Stimulated activated CD8-positive, alpha-beta memory T cell treated with anti-CD3 and anti-CD28 coated beads, Interleukin-2, amount 100 ng/mL, for 1 hour (primary cell): ENCODE results near the gene ZC2HC1B.
"Not testable (repeated sequence)": the region's sequence is repeated elsewhere in the genome, so short reads cannot be mapped to it uniquely, and the experiment has no call there.

ENCODE experiments used
- DNase-seq, 2 donors: peaks; one replicate each; pipeline ENCODE4 v3.0.0-alpha.2; 2020; ENCODE audit warnings: low read depth in 2 of 2

Gene ZC2HC1B, protein sequence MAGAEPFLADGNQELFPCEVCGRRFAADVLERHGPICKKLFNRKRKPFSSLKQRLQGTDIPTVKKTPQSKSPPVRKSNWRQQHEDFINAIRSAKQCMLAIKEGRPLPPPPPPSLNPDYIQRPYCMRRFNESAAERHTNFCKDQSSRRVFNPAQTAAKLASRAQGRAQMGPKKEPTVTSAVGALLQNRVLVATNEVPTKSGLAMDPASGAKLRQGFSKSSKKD

DNA sequence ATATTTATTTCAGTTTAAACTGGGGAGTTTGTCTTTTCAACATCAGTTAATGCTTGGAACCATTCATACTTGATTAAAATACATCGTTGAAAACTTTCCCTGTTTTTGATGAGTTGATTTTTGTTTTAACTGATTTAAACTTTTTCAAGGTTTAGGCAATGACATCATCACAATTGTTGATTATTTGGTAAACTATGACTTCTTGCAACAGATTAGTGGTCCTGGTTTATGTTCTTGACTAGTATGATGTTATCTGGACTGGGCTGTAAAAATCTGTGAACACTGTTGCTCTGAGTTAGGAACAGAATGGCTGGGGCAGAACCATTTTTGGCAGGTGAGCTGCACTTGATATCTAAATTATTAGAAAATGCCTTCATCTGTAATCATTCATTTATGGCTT lies at the start of gene ZC2HC1B:
Gene ZC2HC1B, plus strand, starts transcription at position 241 of the 400 bp plus-strand sequence. Its CDS starts 66 bp downstream, at position 307.
- no peak for DNase-seq

DNA sequence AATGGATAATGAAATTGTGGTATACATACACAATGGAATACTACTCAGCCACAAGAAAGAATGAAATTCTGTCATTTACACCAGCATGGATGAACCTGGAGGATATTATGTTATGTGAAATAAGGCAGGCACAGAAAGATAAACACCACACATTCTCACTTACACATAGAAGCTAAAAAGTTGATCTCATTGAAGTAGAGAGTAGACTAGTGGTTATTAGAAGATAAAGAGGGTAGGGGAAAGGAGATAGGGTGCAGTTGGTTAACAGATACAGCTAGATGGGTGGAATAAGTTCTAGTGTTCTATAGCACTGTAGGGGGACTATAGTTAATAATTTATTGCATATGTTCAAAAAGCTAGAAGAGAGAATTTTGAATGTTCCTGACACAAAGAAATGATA lies 46.7 kb upstream of the ZC2HC1B start:
- DNase-seq, result no peak

DNA sequence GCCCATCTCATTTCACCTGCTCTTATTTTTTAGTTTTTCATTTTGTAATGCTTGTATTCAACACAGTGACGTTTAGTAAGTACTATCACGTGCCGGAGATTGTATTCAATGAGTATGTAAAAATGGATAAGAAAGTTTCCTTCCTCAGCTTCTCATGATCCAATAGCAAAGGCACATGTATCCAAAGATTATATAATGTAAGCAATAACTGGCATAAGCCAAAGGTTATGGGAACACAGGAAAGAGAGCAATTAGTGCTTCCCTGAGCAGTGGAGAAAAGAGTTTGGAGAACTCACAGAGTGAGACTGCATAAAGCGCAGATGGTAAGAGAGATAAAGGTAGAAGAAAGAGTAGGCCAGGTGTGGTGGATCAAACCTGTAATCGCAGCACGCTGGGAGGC lies 42.9 kb upstream of the ZC2HC1B start:
- DNase-seq, result no peak

DNA sequence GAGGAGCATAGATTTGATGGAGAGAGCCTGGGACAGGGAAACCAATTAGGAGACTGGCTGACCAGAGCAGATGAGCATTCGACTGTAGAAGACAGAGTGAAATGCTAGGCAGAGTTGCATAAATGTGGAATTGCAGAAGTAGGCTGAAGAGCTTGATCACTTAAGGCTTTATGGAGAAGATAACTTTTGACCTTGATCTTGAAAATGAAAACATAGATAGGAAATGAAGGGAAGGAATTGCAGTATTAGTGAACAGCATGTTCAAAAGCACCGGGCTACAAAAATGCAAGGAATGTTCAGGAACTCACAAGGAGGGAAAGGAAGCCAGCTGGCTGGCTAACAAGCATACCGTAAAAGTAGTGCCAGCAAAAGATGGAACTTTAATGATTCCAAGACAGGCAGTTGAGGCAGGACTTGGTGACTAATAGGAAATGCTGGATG lies 41.7 kb upstream of the ZC2HC1B start:
- DNase-seq, result no peak

DNA sequence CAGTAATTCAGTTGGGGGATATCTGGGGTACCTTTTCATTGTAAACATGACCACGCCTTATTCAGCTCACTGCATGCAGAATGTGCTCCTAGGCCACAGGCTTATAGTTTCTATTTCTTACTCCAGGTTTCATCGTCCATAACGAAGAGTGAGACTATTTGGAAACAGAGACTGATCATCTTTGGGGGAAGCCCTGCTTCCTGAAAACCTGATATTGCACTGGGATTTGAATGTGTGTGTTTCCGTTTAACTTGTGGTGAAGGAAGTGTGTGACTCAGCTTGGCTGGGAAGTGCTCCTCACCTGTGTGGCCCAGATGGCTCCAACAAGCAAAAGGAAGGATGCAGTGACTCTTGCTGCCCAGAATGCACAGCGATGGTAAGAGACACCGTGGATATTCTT lies 40.7 kb upstream of the ZC2HC1B start:
- DNase-seq, result no peak

DNA sequence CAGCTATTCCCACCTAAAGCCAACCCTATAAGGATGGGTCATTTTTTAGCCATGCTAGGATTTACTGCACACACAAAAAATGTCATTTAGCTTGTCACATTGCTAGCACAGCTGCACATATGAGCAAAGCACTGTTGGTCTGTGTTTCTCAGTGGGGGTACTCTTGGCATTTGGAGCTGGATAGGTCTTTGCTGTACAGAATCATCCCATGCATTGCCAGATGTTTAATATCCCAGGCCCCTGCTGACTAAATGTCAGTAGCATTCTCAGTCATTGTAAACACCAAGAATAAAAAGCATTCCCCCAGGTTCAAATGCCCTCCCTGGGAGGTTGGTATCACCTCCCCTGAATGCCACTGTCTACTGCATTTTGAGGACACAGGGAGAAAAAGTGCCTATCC lies 35.7 kb upstream of the ZC2HC1B start:
- DNase-seq, result no peak

DNA sequence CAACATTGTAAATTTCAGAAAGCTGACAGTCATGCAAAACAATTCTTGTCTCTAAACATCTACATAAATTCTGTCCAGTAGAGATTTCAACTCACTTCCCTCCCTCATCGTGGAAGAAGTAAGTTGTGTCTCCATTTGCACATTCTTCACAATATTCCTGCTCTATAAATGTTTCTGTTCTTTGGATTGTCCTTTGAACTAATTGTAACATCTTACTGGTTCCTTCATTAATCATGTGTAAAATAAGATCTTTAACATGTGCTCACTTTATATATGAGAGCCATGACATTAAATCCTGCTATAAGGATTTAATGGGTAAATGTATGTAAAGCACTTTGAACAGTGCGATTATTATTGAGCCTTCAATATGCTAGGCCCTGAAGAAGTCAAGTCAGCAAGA lies 28.1 kb upstream of the ZC2HC1B start:
- no peak for DNase-seq

DNA sequence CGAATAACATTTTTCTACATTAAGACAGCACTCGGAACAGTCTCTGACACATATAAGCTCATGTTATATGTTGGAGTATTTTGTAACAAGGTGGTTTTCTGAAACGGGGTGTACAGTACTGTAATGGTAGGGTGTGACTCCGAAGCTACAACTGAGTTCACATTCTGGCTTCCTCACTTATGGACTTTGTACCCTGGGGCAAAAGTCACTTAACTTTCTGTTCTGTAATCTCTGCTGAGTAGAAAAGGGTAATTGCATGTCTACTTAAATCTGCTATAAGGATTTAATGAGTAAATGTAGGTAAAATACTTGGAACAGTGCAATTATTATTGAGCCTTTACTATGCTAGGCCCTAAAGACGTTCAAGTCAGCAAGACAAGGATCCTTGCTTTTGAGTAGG lies 25.9 kb upstream of the ZC2HC1B start:
- DNase-seq, result no peak

DNA sequence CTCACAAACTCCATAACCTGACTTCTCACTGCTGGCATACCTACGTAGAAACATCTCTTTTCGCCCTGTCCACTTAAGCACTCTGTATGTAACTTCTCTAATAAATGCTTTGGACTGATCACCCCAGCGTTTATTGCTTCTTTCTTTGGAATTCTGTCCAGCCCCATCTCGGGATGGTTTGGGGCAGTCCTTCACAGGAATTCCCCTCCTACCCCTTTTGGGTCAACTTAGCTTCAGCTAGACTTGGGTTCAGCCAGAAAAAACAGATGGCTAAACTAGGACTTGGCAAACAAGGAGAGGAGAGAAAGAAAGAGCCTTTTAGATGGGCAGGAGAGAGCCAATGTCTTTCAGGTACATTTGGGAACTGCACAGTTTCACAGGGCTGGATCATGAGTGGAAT lies 25.1 kb upstream of the ZC2HC1B start:
- DNase-seq, result no peak

DNA sequence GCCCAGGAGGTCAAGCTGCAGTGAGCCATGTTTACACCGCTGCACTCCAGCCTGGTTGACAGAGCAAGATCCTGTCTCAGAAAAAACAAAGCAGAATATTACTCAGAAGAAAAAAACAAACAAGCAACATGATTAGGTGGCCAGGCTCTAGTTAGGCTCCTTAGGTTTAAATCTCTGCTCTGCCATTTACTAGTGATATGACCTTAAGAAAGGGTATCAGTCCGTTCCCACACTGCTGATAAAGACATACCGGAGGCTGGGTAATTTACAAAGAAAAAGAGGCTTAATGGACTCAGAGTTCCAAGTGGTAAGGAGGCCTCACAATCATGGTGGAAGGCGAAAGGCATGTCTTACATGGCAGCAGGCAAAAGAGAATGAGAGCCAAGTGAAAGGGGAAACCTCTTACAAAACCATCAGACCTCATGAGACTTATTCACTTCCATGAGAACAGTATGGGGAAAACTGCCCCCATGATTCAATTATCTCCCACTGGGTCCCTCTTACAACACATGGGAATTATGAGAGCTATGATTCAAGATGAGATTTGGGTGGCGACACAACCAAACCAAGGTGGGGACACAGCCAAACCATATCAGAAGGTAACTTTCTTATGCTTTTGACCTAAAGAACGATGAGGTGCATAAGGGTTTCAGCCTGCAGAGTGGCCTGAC lies 23.5 kb upstream of the ZC2HC1B start:
- no peak for DNase-seq

DNA sequence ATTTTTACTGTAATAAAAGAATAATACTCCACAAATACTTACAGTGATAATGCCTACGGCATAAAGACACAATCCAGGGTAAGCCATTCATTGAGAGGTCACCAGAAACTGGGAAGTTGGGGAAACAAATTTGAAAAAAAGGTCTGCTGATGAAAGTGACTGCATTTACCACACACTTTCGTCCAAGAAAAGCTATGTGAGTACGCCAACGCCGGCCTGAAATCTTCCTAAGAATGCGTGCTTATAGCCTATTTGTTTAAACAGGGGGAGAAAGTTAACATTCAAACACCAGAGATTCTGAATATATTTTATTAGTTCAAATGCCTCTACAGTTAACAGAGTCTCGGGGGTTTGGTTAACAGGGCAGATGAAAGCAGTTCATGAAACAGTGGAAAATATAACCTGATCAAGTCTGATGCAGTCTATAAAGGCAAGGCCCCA lies 21.8 kb upstream of the ZC2HC1B start:
- no peak for DNase-seq

DNA sequence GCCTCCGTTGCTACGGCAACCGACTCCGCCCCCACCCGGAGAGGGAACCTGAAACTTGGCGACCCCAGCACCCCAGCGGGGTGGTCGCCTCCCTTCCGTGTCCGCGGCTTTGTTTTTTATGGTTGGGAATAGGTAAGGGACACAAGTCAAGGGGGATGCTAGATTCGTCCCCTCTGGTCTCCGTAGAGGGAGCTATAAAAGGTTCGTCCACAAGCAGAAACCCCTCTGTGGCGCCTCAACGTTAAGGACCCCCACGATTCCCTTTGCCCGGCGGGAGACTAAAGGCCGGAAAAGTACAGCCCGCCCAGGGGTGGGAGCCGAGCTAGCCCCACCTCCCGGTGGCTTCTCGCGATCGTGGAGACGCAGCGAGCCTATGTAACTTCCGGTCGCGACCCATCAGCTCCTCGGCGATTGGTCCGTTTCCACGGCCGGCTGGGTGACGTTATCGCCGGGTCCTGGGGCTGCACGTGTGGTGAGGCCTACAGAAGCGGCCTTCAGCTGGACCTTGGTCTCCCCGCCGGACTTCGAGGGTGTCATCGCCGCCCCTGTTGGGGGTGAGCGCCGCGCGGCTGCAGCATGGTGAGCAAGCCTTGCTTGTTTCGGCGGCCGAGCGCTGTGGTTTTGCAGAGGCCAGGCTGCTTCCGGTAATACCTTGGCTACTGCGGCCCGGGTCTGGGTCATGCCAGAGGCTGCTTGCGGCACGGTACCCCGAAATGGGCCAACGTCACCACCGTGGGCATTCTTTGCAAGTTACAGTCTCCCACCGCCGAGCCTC lies 21.2 kb upstream of the ZC2HC1B start, which contains the start of gene LTV1:
Gene LTV1, plus strand, starts transcription at position 437 of the 775 bp plus-strand sequence. Its CDS starts 140 bp downstream, at position 577.
- peak; percentile 82 to 83 for DNase-seq

DNA sequence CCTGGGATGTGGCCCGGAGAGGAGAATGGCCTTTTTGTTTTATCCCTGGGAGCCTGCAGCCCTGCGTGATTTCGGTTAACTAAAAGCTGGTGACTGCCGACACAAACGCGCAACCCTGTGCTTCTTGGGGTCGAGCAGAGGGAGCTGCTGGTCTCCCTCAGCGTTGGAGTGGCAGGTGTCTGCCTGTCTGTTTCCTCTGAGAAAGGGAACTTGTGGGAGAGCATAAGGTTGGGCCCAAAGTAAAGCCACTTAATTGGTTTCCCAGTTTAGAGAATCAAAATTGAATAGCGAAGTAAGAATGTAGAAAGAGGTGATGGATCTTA lies 20.6 kb upstream of the ZC2HC1B start:
- DNase-seq, result no peak

DNA sequence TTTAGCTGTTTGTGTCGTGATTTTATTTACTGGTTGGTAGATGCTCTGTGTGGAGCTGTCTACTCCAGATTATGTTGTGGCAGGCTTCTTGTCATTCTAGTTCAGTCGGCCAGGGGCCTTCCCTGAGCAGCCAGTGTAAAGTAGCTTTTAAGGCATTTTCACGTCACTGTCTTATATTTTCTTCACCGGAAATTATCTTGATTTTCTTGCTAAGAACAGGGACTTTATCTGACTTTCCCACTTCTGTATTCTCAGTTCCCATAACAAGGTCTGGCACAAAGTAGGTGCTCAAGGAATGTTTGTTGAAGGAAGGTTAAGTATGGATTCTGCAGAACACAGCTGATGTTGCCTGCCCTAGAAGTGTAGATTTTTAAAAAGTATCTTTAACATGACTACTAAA lies 20.3 kb upstream of the ZC2HC1B start:
- DNase-seq, result no peak

DNA sequence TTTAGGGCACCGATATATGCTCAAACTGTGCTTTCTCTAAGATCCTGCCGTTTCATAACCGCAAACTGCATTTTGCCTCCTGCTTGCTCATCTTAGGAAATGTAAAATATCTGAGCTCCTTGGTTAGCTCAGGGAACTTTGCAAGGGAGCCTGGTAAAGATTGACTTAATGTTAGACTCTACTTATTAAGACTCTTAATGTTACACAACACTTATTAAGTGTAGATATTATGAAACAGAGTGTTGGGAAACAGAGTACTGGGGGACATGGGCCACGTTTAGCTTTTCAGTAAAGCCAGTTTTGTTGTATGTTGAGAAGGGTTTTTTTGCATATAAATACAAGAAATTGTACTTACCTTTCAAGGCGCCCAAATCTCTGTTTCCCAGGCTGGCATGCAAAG lies 19.2 kb upstream of the ZC2HC1B start:
- DNase-seq, result no peak

DNA sequence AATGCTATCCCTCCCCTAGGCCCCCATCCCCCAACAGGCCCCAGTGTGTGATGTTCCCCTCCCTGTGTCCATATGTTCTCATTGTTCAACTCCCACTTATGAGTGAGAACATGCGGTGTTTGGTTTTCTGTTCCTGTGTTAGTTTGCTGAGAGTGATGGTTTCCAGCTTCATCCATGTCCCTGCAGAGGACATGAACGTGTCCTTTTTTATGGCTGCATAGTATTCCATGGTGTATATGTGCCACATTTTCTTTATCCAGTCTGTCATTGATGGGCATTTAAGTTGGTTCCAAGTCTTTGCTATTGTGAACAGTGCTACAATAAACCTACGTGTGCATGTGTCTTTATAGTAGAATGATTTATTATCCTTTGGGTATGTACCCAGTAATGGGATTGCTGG lies 12.6 kb upstream of the ZC2HC1B start:
- DNase-seq, result not testable (repeated sequence)

DNA sequence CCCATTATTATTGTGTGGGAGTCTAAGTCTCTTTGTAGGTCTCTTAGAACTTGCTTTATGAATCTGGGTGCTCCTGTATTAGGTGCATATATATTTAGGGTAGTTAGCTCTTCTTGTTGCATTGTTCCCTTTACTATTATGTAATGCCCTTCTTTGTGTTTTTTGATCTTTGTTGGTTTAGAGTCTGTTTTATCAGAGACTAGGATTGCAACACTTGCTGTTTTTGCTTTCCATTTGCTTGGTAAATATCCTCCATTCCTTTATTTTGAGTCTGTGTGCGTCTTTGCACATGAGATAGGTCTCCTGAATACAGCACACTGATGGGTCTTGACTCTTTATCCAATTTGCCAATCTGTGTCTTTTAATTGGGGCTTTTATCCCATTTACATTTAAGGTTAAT lies 9.2 kb upstream of the ZC2HC1B start:
- not testable (repeated sequence) for DNase-seq

DNA sequence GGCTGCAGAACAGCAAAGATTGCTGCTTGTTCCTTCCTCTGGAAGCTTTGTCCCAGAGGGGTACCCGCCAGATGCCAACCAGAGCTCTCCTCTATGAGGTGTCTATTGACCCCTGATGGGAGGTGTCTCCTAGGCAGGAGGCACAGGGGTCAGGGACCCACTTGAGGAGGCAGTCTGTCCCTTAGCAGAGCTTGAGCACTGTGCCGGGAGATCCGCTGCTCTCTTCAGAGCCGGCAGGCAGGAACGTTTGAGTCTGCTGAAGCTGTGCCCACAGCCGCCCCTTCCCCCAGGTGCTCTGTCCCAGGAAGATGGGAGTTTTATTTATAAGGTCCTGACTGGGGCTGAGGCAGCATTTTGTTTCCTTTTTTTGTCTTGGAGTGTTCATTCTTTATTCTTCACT lies 7.5 kb upstream of the ZC2HC1B start:
- DNase-seq, result not testable (repeated sequence)

DNA sequence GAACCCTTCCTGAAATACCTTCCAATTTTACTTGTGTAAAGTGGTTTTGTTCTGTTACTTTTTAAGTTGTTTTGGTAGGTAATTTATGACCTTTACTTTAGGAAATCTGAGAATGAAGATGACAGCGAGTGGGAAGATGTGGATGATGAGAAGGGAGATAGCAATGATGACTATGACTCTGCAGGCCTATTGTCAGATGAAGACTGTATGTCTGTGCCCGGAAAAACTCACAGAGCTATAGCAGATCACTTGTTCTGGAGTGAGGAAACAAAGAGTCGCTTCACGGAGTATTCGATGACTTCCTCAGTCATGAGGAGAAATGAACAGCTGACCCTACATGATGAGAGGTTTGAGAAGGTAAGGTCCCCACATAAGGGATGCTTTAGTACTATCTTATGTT lies 6.6 kb upstream of the ZC2HC1B start:
- DNase-seq, result no peak

DNA sequence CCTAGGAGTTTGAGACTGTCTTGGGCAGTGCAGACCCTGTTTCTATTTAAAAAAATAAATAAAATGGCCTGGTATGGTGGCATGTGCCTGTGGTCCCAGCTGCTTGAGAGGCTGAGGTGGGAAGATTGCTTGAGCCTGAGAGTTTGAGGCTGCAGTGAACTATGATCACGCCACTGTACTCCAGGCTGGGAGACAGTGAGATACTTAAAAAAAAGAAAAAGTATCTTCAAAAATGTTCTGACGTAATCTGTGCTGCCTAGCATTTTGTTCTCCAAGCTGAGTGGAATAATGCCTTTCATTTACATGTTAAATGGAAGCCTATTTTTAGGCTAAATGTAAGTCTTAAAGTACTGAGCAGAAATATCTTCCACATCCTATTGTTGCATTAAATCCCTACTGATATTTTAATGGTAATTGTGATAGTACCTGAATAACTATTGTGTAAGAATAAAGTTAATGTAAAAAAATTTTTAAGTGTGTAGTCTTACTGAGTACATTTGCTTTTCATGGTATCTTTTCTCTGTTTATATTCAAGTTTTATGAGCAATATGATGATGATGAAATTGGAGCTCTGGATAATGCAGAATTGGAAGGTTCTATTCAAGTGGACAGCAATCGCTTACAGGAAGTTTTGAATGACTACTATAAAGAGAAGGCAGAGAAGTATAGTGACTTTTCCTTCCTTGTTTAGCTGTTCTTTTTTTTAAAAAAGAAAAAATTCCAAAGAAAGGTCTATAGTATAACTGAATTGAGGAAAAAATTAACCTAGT lies 4.2 kb upstream of the ZC2HC1B start:
- DNase-seq, result no peak

DNA sequence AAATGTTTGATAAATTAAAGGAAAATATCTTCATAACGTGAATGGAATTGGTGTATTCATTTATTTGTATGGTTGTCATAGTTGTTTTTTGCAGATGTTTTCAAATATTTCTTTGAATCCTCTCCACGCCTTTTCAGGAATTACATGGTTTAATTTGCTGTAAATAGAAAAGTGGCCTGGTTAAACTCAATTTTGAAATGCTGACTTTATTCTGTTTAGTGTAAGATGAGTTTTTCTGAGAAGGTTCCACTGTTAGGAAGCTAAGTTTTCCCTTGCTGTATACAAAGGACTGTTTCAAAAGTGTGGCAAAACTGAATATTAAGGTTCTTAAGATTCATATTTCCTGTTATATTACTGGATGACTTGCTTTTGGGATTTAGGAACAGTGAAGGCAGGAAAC lies 503 bp upstream of the ZC2HC1B start:
- DNase-seq, result no peak

DNA sequence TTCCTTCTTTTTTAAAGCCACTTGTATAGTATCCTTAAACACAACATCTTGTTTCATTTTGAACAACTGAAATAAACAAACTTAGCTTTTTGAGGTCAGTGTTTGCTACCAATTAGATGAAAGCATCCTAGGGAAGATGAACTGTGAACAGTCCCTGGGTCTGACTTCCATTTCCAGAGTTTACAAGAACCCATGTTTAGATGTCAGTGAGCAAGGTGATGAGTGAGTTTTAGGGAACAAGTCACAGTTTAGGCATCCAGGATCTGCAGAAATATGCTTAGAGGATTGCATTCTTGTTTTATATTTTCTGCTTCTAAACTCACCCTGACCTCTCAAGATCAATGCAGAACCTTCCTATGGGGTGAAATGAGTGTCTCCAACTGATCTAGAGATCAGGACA lies 3.0 kb downstream of the ZC2HC1B start:
- DNase-seq, result no peak
